Stomach (tissue), 9 donors: ENCODE data around the gene GRK6. TPM values are rescaled to one million over a fixed set of nuclear protein-coding genes. Genes with fewer than 3 reads are reported as not detected.
A peak's percentile ranks its signal among the peaks of the same experiment; 100 is the strongest.

Experiments
- DNase-seq, 2 donors: peaks; one replicate each; pipeline versions ENCODE4 v3.0.0 to v3.0.0-alpha.2; 2013 to 2019
- H3K27ac ChIP-seq, 5 donors: fragments of 200-600 bp in 4 of 5; sonication (generic) in 4 of 5; one replicate each; pipeline ENCODE4 v1.5.1; 2013 to 2019; ENCODE audit warnings: mild to moderate bottlenecking in 1 of 5, moderate library complexity in 1 of 5
- H3K27me3 ChIP-seq, 3 donors: fragments of 200-600 bp; sonication (generic); one replicate each; pipeline ENCODE4 v1.5.1; 2017 to 2019; ENCODE audit warnings: mixed run types in 1 of 3
- H3K36me3 ChIP-seq, 4 donors: fragments of 200-600 bp; sonication (generic); 1 replicate in 3 of 4; 2 replicates in 1 of 4; pipeline ENCODE4 v1.5.1; 2016 to 2019
- H3K4me1 ChIP-seq, 4 donors: fragments of 200-600 bp; sonication (generic); one replicate each; pipeline ENCODE4 v1.5.1; 2016 to 2019
- H3K4me3 ChIP-seq, 4 donors: fragments of 200-600 bp; sonication (generic) in 3 of 4; one replicate each; pipeline ENCODE4 v1.5.1; 2016 to 2019; ENCODE audit warnings: mild to moderate bottlenecking in 1 of 4
- H3K9me3 ChIP-seq, 4 donors: fragments of 200-600 bp; sonication (generic); one replicate each; pipeline ENCODE4 v1.5.1; 2016 to 2019
- EP300 ChIP-seq: sonication (generic); formaldehyde crosslinking; IDR thresholded peaks from one replicate; pipeline ENCODE4 v1.6.1; 2017; ENCODE audit warnings: antibody characterized with exemption
- POLR2A ChIP-seq, 4 donors: fragments of 450-650 bp; IDR thresholded peaks; one replicate each; pipeline ENCODE4 v1.6.1; 2016; ENCODE audit warnings: antibody characterized with exemption in 4 of 4, control low read depth in 2 of 4, mild to moderate bottlenecking in 1 of 4, moderate library complexity in 1 of 4
- POLR2AphosphoS5 ChIP-seq, 3 donors: sonication (generic); formaldehyde crosslinking; IDR thresholded peaks; one replicate each; pipeline ENCODE4 v1.6.1; 2016; ENCODE audit warnings: antibody characterized with exemption in 3 of 3
- WGBS, 5 donors: extraction: QIAGEN DNeasy Blood & Tissue Kit in 3 of 5; methylation state at CpG; one replicate each; pipeline versions ENCODE4 v1.1.5 to v1.1.7; 2013 to 2018; 5-methylcytosine and 5-hydroxymethylcytosine counted together
- intact Hi-C: fragments of 100-400 bp; cut with DNase I; formaldehyde crosslinking; loops from one replicate; pipeline ENCODE4 v1.15.1; 2023; ENCODE audit warnings: low total_unique reads
- polyA plus RNA-seq, 3 donors: library from polyadenylated mRNA; stranded (reverse); fragments of 200-250 nt; gene quantifications; one replicate each; pipeline ENCODE4 v1.2.3, GENCODE V29; 2013
- total RNA-seq, 5 donors: library from RNA; depleted of rRNA; stranded (reverse); fragments of >200 nt; gene quantifications; one replicate each; pipeline versions ENCODE4 v1.1.0 to v1.2.3, GENCODE V29; 2014 to 2016
- TF ChIP-seq, protein P1 (sequence below), 7 experiments: fragments of 450-650 bp in 4 of 7; fragments of 200-600 bp in 3 of 7; sonication (generic) in 3 of 7; IDR thresholded peaks; one replicate each; pipeline ENCODE4 v1.5.1; 2016 to 2019; ENCODE audit warnings: antibody characterized with exemption in 7 of 7, control low read depth in 2 of 7, mild to moderate bottlenecking in 1 of 7
- donor health status: healthy with polysubstance abuse.
- donor health status: Bipolar disorder and iron deficiency.
- donor health status: healthy.

Gene GRK6
- total and polyA plus RNA-seq, 8 donors: 1.8 to 91.2 (median 17.7) TPM

- Histone ChIP-seq H3K27ac (peak overlapping the region in 4 of 5 donors; percentile 65 to 83 (median 80)), H3K4me3 (no peak overlapping the region), H3K36me3 (peaks cover 13 to 28% (median 20%) of the 10 kb centered on the region in 4 donors), H3K27me3 (no peaks in the 10 kb centered on the region), H3K9me3 (no peaks in the 10 kb centered on the region), H3K4me1 (peaks cover 15 to 89% (median 53%) of the 10 kb centered on the region in 4 donors)
- peak in 1 of 2 donors; percentile 56 for DNase-seq
- TF ChIP-seq EP300 (no peak), POLR2AphosphoS5 (IDR thresholded peaks at IDR 0.05) (no peak), POLR2A (IDR thresholded peaks at IDR 0.05) (no peak)
- TF ChIP-seq, protein P1, sequence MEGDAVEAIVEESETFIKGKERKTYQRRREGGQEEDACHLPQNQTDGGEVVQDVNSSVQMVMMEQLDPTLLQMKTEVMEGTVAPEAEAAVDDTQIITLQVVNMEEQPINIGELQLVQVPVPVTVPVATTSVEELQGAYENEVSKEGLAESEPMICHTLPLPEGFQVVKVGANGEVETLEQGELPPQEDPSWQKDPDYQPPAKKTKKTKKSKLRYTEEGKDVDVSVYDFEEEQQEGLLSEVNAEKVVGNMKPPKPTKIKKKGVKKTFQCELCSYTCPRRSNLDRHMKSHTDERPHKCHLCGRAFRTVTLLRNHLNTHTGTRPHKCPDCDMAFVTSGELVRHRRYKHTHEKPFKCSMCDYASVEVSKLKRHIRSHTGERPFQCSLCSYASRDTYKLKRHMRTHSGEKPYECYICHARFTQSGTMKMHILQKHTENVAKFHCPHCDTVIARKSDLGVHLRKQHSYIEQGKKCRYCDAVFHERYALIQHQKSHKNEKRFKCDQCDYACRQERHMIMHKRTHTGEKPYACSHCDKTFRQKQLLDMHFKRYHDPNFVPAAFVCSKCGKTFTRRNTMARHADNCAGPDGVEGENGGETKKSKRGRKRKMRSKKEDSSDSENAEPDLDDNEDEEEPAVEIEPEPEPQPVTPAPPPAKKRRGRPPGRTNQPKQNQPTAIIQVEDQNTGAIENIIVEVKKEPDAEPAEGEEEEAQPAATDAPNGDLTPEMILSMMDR (IDR thresholded peaks at IDR 0.05): no peak
- 38 to 78% (median 68%) methylated on average over 14 of the region's 14 CpGs for WGBS, 5 donors
- intact Hi-C loops: no loop called here
Observed at GRCh38 chr5:177479774-177480173, 53.3 kb downstream of the GRK6 start.

GRCh38 chr5:177482359-177482795 lies 55.9 kb downstream of the GRK6 start:
- H3K36me3 ChIP-seq: peaks cover 16 to 54% (median 39%) of the 10 kb centered on the region in 4 donors
- no peaks in the 10 kb centered on the region for H3K27me3 ChIP-seq
- no peak overlapping the region for H3K4me3 ChIP-seq
- peaks cover 15 to 76% (median 48%) of the 10 kb centered on the region in 4 donors for H3K4me1 ChIP-seq
- H3K27ac ChIP-seq: peak overlapping the region in 2 of 5 donors; percentile 46 to 83
- WGBS, 5 donors: 79 to 94% (median 88%) methylated on average over 10 of the region's 10 CpGs
- TF ChIP-seq POLR2A (IDR thresholded peaks at IDR 0.05): no peak
- TF ChIP-seq, protein P1 (IDR thresholded peaks at IDR 0.05): no peak
- TF ChIP-seq POLR2AphosphoS5 (IDR thresholded peaks at IDR 0.05): no peak
- TF ChIP-seq EP300: no peak
- no peaks in the 10 kb centered on the region for H3K9me3 ChIP-seq
- intact Hi-C loops: no loop called here
- DNase-seq: no peak

GRCh38 chr5:177483042-177483441 lies 56.6 kb downstream of the GRK6 start:
- H3K9me3 ChIP-seq: no peaks in the 10 kb centered on the region
- intact Hi-C loops: no loop called here
- no peaks in the 10 kb centered on the region for H3K27me3 ChIP-seq
- no peak overlapping the region for H3K4me3 ChIP-seq
- no peak for TF ChIP-seq POLR2A (IDR thresholded peaks at IDR 0.05)
- TF ChIP-seq, protein P1 (IDR thresholded peaks at IDR 0.05): no peak
- no peak for TF ChIP-seq EP300
- no peak for TF ChIP-seq POLR2AphosphoS5 (IDR thresholded peaks at IDR 0.05)
- peak overlapping the region in 2 of 5 donors; percentile 16 to 38 for H3K27ac ChIP-seq
- peaks cover 23 to 60% (median 46%) of the 10 kb centered on the region in 4 donors for H3K36me3 ChIP-seq
- WGBS, 5 donors: 94 to 96% (median 96%) methylated on average over 9 of the region's 9 CpGs
- no peak for DNase-seq
- peaks cover 15 to 74% (median 45%) of the 10 kb centered on the region in 4 donors for H3K4me1 ChIP-seq

DNA sequence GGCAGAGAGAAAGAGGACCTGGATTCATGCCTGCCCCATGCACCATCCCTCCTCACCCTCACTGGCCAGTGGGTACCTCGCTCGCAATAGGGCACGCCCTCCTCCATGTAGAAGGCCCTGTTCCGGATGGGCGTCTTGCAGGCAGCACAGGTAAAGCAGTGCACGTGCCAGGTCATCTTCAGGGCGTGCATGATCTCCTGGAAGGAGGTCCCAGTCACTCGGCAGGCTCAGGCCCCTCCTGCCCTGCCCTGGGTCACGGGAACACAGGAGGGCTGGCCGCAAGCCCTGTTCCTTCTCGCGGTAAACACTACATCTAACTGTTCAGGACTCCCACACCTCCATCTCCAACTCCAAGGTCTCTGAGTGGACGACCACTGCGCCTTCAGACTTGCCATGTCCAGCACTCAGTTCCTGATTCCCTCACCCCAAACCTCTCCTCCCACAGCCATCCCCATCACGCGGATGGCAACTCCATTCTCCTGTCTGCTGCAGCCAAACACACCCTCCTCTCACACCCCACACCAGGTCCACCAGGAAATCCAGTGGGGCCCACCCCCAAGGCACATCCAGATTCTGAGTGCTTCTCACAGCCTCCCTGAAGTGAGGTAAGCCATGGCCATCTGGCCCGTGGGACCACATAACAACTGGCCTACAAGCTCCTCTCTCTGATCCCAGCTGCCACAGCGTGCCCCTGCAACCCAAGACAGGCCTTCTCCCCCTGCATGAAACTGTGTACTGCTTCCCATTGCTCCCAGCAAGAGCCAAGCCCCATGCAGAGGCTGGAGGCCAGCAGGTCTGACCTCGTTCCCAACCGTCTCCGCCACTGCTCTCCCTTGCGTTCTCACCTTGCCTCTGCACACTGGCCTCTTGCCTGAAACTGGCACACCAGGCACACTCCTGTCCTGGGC lies 57.8 kb downstream of the GRK6 start:
- TF ChIP-seq EP300 (no peak), POLR2AphosphoS5 (IDR thresholded peaks at IDR 0.05) (no peak), POLR2A (IDR thresholded peaks at IDR 0.05) (no peak)
- TF ChIP-seq, protein P1 (IDR thresholded peaks at IDR 0.05): no peak
- H3K27me3 ChIP-seq: no peaks in the 10 kb centered on the region
- H3K36me3 ChIP-seq: peaks cover 31 to 72% (median 58%) of the 10 kb centered on the region in 4 donors
- WGBS, 5 donors: 70 to 88% (median 81%) methylated on average over 22 of the region's 22 CpGs
- H3K4me3 ChIP-seq: no peak overlapping the region
- intact Hi-C loops: no loop called here
- H3K27ac ChIP-seq: peak overlapping the region in 2 of 5 donors; percentile 16 to 38
- DNase-seq: no peak
- peaks cover 9 to 69% (median 37%) of the 10 kb centered on the region in 4 donors for H3K4me1 ChIP-seq
- no peaks in the 10 kb centered on the region for H3K9me3 ChIP-seq
